UCSD-AML1 (cell line): ENCODE data around the gene SLAIN1.

ENCODE experiments used
- DNase-seq: peaks from one replicate; lab custom pipeline; 2025; ENCODE audit not compliant: unreplicated experiment; lab: John Stamatoyannopoulos, UW

SLAIN1 gene

DNA sequence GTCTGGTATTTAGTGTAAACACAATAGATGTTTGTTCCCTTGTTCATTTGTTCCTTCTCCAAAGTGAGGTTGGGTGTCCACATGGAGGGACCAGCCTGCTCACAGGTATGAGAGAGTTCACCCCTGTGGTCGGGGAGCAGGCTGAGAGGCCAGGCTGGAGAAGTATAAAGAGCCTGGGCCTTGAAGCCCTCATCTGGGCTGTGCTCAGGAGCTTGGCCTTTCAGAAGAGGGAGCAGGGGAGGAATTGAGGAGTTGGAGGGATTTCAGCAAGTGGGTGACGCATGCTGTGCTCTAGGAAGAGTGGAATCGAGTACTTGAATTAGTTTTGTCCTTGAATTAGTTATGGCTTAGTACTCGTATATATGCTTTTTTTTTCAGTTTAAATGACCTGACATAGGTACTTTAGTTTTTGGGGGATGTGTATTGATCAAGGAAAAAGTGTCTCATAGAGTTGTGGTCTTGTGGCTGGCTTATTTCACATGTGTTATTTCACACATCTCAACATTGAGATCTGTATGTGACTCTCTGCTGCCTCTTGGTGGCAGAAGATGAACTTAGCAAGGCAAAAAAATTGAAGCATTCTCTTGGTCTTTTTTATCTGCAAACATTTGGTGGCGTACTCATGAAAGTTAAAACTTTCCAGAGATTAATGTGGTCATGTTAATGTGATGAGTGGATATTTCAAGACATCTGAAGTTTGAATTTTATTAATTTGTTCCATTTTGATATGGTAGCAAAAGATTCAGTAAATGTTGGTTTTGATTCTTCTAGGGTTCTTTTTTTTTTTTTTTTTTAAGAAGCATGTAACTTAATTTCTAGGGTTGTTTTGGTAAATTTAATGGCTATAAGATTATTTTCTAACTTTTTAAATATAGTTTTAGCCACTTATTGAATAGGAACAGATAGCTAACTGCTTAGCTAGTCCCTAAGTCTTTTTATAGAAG lies 54.3 kb downstream of the SLAIN1 start:
- DNase-seq, result no peak

DNA sequence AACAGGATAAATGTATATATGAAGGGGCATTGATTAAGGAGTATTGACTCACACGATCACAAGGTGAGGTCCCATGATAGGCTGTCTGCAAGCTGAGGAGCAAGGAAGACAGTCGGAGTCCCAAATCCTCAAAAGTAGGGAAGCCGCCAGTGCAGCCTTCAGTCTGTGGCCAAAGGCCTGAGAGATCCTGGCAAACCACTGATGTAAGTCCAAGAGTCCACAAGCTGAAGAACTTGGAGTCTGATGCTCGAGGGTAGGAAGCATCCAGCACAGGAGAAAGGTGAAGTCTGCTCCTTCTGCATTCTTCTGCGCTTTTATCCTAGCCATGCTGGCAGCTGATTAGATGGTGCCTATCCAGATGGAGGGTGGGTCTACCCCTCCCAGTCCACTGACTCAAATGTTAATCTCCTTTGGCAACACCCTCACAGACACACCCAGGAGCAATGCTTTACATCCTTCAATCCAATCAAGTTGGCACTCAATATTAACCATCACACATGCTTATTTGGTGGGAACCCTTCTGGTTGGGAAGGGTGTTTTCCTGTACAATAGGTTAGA lies 55.1 kb downstream of the SLAIN1 start:
- DNase-seq, result no peak

DNA sequence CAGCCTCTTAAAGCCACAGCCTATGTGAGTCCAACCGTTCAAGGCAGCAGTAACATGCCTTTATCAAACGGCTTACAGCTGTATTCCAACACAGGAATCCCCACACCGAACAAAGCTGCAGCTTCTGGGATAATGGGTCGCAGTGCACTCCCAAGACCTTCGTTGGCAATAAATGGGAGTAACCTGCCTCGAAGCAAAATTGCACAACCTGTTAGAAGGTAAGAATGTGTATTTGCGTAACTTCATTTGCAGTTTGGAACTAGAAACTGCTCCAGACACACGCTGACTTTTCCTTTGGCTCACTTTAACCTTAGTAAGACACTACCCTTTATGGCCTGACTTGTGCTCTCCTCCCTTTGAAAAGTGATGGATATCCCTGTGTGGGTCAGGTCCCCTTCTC lies 63.4 kb downstream of the SLAIN1 start:
- no peak for DNase-seq

GRCh38 chr13:77767413-77767812 lies 69.9 kb downstream of the SLAIN1 start:
- DNase-seq, result peak; percentile 17

DNA sequence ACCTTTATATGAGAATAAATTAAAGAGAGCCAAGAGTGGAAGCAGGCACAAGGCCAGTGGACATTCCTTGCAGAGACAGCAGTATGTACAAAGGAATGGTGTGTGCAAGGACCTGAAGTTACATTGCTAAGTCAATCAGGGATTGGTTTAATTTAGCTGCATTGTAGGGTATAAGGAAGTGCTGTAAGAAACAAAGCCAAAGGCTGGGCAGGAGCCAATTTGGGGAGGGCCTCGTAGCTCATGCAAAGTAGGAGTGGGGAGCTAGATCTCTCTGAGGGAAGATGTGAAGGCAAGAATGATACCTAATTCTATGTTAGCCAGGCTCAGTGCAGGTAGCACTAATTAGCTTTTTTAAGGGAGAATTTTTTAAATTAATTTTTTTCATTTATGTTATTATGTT lies 76.7 kb downstream of the SLAIN1 start:
- DNase-seq, result no peak

GRCh38 chr13:77776704-77777103 lies 79.2 kb downstream of the SLAIN1 start:
- DNase-seq, result no peak

DNA sequence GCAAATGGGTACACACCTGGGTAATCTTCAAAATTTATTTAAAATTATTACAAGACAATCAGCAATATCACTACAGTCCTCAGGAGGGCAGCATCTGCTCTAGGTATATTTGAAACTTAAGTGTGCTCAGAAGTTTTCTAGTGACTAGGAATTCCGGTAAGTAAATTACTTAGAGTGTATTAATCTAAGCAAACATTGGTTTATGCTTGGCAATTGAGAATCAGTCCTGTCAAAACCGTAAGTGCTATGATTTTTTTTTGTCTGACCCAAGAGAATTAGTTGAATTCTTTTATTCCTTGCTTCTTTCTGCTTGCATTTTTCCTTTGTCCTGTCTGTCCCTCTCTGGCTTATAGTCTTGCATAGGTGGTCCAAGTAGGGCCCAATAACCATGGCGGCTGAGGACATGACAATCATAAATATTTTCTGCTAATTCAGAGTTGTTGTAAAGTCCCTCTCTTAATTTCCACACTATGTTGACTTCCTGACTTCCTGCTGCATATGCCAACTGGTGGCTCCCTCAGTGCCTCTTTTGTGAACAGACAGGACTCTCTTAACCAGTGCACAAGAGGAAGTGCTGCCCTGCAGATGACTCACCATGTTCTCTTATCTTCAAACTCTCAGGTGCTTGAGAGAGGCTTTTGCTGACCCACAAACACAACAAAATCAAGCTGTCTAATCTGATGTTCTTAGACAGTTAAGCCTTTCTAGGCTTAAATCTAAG lies 82.2 kb downstream of the SLAIN1 start:
- DNase-seq, result peak; percentile 20

DNA sequence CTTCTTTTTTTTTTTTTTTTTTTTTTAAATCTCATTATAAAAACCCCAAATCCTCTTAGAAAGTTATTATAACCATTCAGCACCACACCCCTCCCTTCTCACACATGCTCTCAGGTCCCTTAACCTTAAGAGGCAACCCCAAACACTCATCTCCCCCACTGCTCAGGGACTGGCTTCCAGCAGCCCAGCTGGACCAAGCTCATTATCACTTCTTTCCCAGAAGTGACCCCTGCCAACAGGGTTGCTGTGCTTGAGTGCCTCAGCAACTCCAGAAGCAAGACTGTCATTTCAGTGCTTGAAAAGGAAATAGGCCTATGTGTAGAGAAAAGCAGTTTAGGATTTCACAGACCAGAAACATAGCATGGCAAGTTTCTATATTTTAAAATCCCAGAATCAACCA lies 84.3 kb downstream of the SLAIN1 start:
- DNase-seq, result no peak

DNA sequence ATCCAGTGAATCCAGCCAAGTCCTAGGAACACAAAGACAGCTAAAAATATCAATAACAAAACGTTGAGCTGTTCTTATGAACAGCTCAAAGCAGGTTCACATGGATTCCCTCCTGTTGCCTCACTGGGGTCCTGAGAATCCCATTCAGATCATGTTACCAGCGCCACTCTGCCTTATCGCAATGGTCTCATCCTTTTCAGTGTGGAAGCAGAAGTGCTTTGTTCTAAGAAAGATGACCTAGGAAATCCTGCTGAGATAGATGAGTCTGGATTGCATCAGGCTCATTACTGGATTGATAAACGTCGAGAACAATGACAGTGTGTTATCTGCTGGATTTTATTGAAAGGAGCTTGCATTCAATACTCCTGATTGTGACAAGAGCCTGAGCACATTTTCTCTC lies 87.0 kb downstream of the SLAIN1 start:
- no peak for DNase-seq

DNA sequence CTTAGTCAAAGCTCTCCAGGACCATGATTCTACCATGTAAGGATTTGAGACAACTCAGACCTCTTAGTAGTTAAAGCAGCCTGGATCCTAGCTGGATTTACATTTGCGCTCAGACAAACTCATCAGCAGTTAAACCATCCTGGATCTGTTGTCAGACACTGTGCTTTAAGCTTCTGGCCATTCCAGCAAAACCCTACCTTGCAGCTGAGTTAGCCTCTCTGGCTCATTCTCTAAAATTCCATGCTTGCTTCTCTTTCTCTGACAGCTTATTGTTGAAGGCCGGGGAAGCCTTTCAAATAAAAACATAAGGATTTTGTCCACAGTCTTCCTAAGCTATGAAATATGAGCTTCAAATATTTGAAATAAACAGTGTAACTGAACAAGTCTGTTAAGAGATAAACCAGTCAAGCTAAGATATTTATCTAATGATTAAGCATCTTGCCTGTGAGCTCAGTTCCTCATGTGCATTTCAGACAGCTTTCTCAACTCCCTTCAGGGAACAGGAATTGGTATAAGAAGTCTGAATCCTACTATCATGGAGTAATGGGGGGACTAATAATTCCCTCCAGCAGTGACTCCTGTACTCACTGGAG lies 89.3 kb downstream of the SLAIN1 start:
- no peak for DNase-seq

DNA sequence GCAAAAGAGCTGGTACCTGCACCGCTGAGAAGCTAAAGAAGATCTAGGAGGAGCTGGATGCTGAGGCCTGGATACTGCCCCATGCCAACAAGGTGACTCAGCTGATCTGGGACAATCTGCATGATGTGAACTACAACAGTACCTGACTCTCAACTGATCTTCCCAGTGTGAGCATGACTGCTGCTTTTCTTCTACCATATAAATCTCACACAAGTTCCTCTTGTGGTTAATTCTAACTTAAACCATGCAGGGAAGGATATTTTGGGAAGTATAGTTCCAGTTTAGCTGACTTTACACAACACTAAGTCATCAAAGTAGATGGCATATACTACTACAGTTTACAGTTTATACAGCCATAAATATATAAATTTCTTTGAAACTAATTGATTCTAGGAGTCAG lies 91.9 kb downstream of the SLAIN1 start:
- no peak for DNase-seq

- DNase-seq, result no peak
Observed at GRCh38 chr13:77800219-77800618, 102.7 kb downstream of the SLAIN1 start.

DNA sequence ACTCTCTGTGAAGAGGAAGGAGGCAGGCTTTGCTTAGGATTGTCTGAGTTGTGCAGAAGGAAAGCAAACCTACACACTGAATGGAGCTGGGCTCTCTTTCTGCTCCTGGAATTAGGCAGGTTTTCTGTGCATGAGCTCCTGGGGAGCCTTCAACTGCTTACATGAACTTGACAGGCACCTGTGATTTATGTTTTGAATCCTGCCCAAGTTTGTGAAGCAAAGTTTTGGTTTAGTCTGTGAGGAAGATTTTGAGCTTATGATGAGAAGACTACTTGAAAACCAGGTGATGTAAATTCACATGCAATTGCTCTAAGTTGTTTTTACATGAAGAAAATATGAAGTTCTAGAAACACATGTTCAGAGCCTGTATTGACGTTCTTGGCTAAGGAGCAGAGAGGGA lies 109.0 kb downstream of the SLAIN1 start:
- no peak for DNase-seq

DNA sequence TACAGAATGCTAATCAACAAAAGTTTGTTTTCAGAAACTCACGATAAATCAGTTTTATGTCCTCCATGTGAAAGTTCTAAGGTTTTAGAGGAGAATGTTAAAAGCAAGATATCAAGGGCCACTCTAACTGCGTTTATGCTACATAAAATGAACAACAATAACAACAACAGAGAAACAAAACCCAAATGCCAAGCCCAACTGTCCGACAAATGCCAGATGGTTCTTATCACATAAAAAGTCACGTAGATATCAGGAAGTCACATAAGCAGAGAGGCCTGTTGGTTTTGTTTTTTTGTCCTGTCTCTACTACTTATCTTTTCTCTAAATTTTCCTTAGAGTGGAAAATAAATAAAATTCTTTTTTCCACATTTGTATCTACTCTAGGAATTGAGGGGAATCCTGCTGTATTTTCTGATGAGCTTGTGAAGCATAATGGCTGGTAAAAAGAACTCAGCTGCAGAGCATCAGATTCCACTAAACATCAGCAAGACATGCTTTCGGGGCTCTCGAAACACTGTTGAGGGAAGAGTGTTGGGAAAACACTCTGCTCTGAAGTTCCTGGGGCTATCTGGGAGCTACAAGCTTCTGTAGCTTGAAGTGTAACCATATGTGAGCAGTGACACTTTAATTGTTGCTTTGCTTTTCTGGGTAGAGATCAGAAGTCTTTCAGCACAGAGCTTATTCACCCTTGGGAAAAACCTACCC lies 110.1 kb downstream of the SLAIN1 start:
- DNase-seq, result no peak

DNA sequence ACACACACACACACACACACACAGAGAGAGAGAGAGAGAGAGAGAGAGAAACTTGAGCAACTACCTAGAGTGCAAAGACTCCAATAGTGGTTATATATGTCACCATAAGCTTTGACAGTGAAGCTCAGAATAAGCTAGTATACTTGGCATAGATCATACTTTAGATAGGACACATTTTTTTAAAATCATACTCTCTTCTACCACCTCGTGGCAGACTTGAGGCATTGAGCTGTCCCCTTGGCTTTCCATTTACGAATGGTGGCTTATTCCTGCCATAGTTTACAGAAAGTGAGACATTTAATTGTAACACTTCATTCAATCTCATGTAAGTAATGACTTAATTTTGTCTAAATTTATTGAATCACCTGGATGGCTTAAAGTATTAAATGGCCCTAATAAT lies 112.9 kb downstream of the SLAIN1 start:
- no peak for DNase-seq

DNA sequence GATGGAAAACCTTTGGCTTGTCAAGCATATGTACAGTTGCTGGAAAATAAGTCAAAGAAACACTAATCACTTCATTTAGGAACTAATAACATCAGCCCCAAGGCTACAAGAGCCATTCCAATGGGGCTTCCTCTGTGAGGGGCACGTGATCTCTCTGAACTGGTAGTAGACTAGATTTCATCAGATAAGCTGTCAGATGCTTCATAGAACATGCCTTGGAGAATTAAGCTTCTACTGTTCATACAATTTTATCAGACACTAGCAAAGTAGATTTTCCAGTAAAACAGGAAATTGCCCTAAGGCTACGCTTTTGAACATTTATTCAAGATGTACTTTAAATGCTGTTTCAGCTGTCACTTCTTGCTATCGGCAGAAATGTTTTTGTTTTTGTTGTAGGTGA lies 113.4 kb downstream of the SLAIN1 start:
- no peak for DNase-seq

DNA sequence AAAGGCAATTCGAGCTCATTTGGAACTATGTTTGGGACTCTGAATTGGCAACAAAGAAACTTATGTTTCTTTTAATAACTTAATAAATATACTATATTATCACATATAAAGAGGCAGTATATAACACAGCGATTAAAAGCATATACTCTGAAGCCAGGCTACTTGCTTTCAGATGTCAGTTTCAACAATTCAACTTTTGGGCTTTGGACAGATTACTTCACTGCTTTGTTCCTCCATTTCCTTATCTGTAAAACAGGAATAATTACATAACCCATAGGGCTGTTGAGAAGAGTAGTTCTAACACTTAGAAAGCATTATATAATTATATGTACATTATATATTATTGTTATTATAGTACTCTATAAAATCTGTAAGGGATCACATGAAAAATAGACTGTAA lies 113.9 kb downstream of the SLAIN1 start:
- DNase-seq, result no peak

DNA sequence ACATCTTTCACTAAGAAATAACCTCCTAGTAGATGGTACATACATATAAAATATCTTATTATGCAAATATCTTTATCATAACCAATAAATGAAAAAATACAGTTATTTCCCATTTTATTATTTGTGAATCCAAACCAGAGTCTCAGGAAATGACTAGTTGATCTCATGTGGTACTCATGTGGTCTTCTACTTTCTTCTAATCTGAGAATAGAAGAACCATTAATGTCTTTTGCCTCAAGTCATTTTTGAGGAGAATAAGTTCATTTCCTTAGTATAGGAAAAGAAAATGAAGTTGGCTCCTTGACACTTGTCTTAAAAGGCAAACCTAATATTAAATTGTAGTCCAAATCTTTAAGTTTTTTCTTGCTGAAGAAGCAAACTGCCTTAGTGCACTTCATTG lies 114.5 kb downstream of the SLAIN1 start:
- DNase-seq, result no peak
